ENCODE results near the gene CFAP57.

Gene CFAP57

GRCh38 chr1:43279666-43280065 is 107.5 kb downstream of the CFAP57 start:
- no peak for DNase-seq

GRCh38 chr1:43280692-43281091 is 108.6 kb downstream of the CFAP57 start:
- no peak for DNase-seq

GRCh38 chr1:43282220-43283195 is 110.4 kb downstream of the CFAP57 start:
- no peak for DNase-seq

- no peak for DNase-seq
Measured at GRCh38 chr1:43284065-43284464, 111.9 kb downstream of the CFAP57 start.

GRCh38 chr1:43284546-43285110 is 112.5 kb downstream of the CFAP57 start:
- no peak for DNase-seq

- DNase-seq: no peak
Measured at GRCh38 chr1:43285269-43285990, 113.3 kb downstream of the CFAP57 start, which contains the start of gene C1orf210. Gene C1orf210, minus strand, starts transcription at chr1:43285581. Its CDS starts 2,311 bp downstream, at chr1:43283270.

GRCh38 chr1:43286115-43286514 is 114.0 kb downstream of the CFAP57 start:
- no peak for DNase-seq

- DNase-seq: no peak
Measured at GRCh38 chr1:43286533-43286932, 114.4 kb downstream of the CFAP57 start.

- DNase-seq: no peak
Measured at GRCh38 chr1:43288058-43288784, 116.1 kb downstream of the CFAP57 start.

GRCh38 chr1:43288785-43289706 is 116.9 kb downstream of the CFAP57 start:
- DNase-seq: no peak

- DNase-seq: no peak
Measured at GRCh38 chr1:43292216-43292615, 120.1 kb downstream of the CFAP57 start.

GRCh38 chr1:43292679-43293078 is 120.5 kb downstream of the CFAP57 start:
- DNase-seq: no peak

- no peak for DNase-seq
Measured at GRCh38 chr1:43293176-43293575, 121.0 kb downstream of the CFAP57 start.

- no peak for DNase-seq
Measured at GRCh38 chr1:43293896-43294760, 122.0 kb downstream of the CFAP57 start.

- no peak for DNase-seq
Measured at GRCh38 chr1:43294761-43295160, 122.6 kb downstream of the CFAP57 start.

GRCh38 chr1:43296207-43296606 is 124.1 kb downstream of the CFAP57 start:
- DNase-seq: no peak

GRCh38 chr1:43298055-43298454 is 125.9 kb downstream of the CFAP57 start:
- DNase-seq: no peak

GRCh38 chr1:43299101-43299500 is 127.0 kb downstream of the CFAP57 start:
- no peak for DNase-seq

GRCh38 chr1:43300378-43301094 is 128.4 kb downstream of the CFAP57 start, which contains the start of gene TIE1:
Gene TIE1, plus strand, starts transcription at chr1:43300982. Its CDS starts 90 bp downstream, at chr1:43301072.
- no peak for DNase-seq

- no peak for DNase-seq
Measured at GRCh38 chr1:43302201-43302600, 130.1 kb downstream of the CFAP57 start.
